HT1080 (cell line): Measurements from ENCODE around the gene ARPIN. TPM values are rescaled to one million over a fixed set of nuclear protein-coding genes. Genes with fewer than 3 reads are reported as not detected.
"Not testable (repeated sequence)": the region's sequence is repeated elsewhere in the genome, so short reads cannot be mapped to it uniquely, and the experiment has no call there.

Source experiments
- DNase-seq: peaks from one replicate; pipeline ENCODE4 v3.0.0-alpha.2; 2015; ENCODE audit warnings: low read depth
- total RNA-seq: library from RNA; depleted of rRNA; stranded (reverse); fragments of >200 nt; shearing (Covaris generic); gene quantifications from 2 replicates; pipeline ENCODE4 v1.2.3, GENCODE V29; 2014

The ARPIN gene
- total RNA-seq, 1 experiment from 2014 or later = 3.0 TPM

GRCh38 chr15:89878323-89878722 lies 34.4 kb downstream of the ARPIN start:
- no peak for DNase-seq

- DNase-seq = no peak
These were observed 35.7 kb downstream of the ARPIN start for GRCh38 chr15:89877083-89877425.

GRCh38 chr15:89876396-89877082 lies 36.2 kb downstream of the ARPIN start:
- no peak for DNase-seq

- no peak for DNase-seq
These were observed 37.0 kb downstream of the ARPIN start for GRCh38 chr15:89875741-89876140.

GRCh38 chr15:89874926-89875564 lies 37.7 kb downstream of the ARPIN start:
- peak; percentile 75 for DNase-seq

GRCh38 chr15:89870688-89871288 lies 42.0 kb downstream of the ARPIN start:
- DNase-seq = no peak

- no peak for DNase-seq
These were observed 42.7 kb downstream of the ARPIN start for GRCh38 chr15:89870006-89870405.

- not testable (repeated sequence) for DNase-seq
These were observed 43.3 kb downstream of the ARPIN start for GRCh38 chr15:89869490-89869889.

GRCh38 chr15:89864958-89865739 lies 47.6 kb downstream of the ARPIN start:
- DNase-seq = no peak

- no peak for DNase-seq
These were observed 48.8 kb downstream of the ARPIN start for GRCh38 chr15:89863918-89864317.

- DNase-seq = no peak
These were observed 51.9 kb downstream of the ARPIN start for GRCh38 chr15:89860891-89861290.

GRCh38 chr15:89860431-89860830 lies 52.3 kb downstream of the ARPIN start:
- no peak for DNase-seq

GRCh38 chr15:89858661-89859458 lies 53.9 kb downstream of the ARPIN start:
- DNase-seq = no peak

- DNase-seq = no peak
These were observed 55.1 kb downstream of the ARPIN start for GRCh38 chr15:89857673-89858072.

GRCh38 chr15:89855948-89856347 lies 56.8 kb downstream of the ARPIN start:
- DNase-seq = no peak

GRCh38 chr15:89854863-89855262 lies 57.9 kb downstream of the ARPIN start:
- not testable (repeated sequence) for DNase-seq

GRCh38 chr15:89852342-89852995 lies 60.3 kb downstream of the ARPIN start:
- no peak for DNase-seq

- DNase-seq = peak; percentile 50
These were observed 60.9 kb downstream of the ARPIN start for GRCh38 chr15:89851673-89852341.

- no peak for DNase-seq
These were observed 63.8 kb downstream of the ARPIN start for GRCh38 chr15:89848970-89849292.

- no peak for DNase-seq
These were observed 65.7 kb downstream of the ARPIN start for GRCh38 chr15:89847101-89847500.
